Thyroid gland (tissue), 4 donors: Measurements from ENCODE around the gene GRN. TPM values are rescaled to one million over a fixed set of nuclear protein-coding genes. Genes with fewer than 3 reads are reported as not detected.
"Not testable (repeated sequence)": the region's sequence is repeated elsewhere in the genome, so short reads cannot be mapped to it uniquely, and the experiment has no call there.

Experiments
- DNase-seq, 2 donors: peaks; one replicate each; pipeline ENCODE4 v3.0.0-alpha.2; 2019
- H3K27ac ChIP-seq, 3 donors: fragments of 200-600 bp; sonication (generic); 1 replicate in 2 of 3; 2 replicates in 1 of 3; pipeline ENCODE4 v1.5.1; 2016 to 2019; ENCODE audit warnings: mild to moderate bottlenecking in 1 of 3, moderate library complexity in 1 of 3
- H3K27me3 ChIP-seq: fragments of 200-600 bp; sonication (generic); one replicate; pipeline ENCODE4 v1.5.1; 2019
- H3K36me3 ChIP-seq, 2 donors: fragments of 200-600 bp; sonication (generic); one replicate each; pipeline ENCODE4 v1.5.1; 2016 to 2019
- H3K4me1 ChIP-seq, 2 donors: fragments of 200-600 bp; sonication (generic); one replicate each; pipeline ENCODE4 v1.5.1; 2017 to 2019
- H3K4me3 ChIP-seq, 3 donors: fragments of 200-600 bp; sonication (generic); replicated peaks in 1 of 3; 1 replicate in 2 of 3; 2 replicates in 1 of 3; pipeline ENCODE4 v1.5.1; 2016; ENCODE audit warnings: mild to moderate bottlenecking in 1 of 3
- H3K9me3 ChIP-seq: fragments of 200-600 bp; sonication (generic); one replicate; pipeline ENCODE4 v1.5.1; 2017
- POLR2A ChIP-seq, 2 donors: fragments of 450-650 bp; IDR thresholded peaks; one replicate each; pipeline ENCODE4 v1.6.1; 2017; ENCODE audit warnings: antibody characterized with exemption in 2 of 2, mild to moderate bottlenecking in 2 of 2, moderate library complexity in 1 of 2
- WGBS, 2 donors: methylation state at CpG; one replicate each; pipeline ENCODE4 v1.1.5; 2017; 5-methylcytosine and 5-hydroxymethylcytosine counted together
- intact Hi-C: fragments of 100-400 bp; cut with DNase I; formaldehyde crosslinking; loops from one replicate; pipeline ENCODE4 v1.15.1; 2023
- total RNA-seq, 4 donors: library from RNA; depleted of rRNA; stranded (reverse); fragments of >200 nt; gene quantifications; one replicate each; pipeline ENCODE4 v1.2.3, GENCODE V29; 2016
- TF ChIP-seq, protein P1 (sequence below), 6 experiments: fragments of 200-600 bp in 3 of 6; fragments of 450-650 bp in 3 of 6; sonication (generic) in 3 of 6; IDR thresholded peaks; one replicate each; pipeline ENCODE4 v1.5.1; 2016 to 2019; ENCODE audit warnings: antibody characterized with exemption in 6 of 6, mild to moderate bottlenecking in 2 of 6, inconsistent platforms in 1 of 6, moderate library complexity in 1 of 6

The GRN gene
- total RNA-seq, 4 donors from 2014 or later: 259 to 292 (median 264) TPM

DNA sequence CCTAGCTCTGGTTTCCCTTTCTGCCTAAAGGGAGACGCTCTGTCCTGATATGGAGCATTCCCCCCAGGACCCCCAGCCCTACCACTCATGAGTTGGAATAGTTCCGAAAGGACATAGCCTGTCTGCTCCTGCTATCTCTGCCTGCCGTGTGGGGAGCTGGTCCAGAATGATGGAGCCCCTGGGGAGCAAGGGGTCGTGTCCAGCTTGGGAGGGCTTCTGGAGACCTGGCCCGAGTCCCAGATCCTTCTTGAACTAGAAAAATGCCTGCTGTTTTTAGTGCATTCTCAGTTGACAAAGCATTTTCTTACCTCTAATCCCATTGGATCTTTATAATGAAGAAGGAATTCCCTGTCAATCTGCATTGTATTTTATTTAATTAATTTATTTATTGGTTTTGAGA lies 9.1 kb upstream of the GRN start:
- no peaks in the 10 kb centered on the region for H3K27me3 ChIP-seq
- DNase-seq: no peak
- 40 to 41% methylated on average over 4 to 5 of the region's 5 CpGs for WGBS, 2 donors
- intact Hi-C loops: no loop called here
- H3K27ac ChIP-seq: no peak overlapping the region
- H3K36me3 ChIP-seq: no peaks in the 10 kb centered on the region
- no peaks in the 10 kb centered on the region for H3K9me3 ChIP-seq
- TF ChIP-seq, protein P1, sequence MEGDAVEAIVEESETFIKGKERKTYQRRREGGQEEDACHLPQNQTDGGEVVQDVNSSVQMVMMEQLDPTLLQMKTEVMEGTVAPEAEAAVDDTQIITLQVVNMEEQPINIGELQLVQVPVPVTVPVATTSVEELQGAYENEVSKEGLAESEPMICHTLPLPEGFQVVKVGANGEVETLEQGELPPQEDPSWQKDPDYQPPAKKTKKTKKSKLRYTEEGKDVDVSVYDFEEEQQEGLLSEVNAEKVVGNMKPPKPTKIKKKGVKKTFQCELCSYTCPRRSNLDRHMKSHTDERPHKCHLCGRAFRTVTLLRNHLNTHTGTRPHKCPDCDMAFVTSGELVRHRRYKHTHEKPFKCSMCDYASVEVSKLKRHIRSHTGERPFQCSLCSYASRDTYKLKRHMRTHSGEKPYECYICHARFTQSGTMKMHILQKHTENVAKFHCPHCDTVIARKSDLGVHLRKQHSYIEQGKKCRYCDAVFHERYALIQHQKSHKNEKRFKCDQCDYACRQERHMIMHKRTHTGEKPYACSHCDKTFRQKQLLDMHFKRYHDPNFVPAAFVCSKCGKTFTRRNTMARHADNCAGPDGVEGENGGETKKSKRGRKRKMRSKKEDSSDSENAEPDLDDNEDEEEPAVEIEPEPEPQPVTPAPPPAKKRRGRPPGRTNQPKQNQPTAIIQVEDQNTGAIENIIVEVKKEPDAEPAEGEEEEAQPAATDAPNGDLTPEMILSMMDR (IDR thresholded peaks at IDR 0.05): no peak
- no peak for TF ChIP-seq POLR2A (IDR thresholded peaks at IDR 0.05)
- peaks cover 0 to 10% of the 10 kb centered on the region in 2 donors for H3K4me1 ChIP-seq
- no peak overlapping the region for H3K4me3 ChIP-seq

DNA sequence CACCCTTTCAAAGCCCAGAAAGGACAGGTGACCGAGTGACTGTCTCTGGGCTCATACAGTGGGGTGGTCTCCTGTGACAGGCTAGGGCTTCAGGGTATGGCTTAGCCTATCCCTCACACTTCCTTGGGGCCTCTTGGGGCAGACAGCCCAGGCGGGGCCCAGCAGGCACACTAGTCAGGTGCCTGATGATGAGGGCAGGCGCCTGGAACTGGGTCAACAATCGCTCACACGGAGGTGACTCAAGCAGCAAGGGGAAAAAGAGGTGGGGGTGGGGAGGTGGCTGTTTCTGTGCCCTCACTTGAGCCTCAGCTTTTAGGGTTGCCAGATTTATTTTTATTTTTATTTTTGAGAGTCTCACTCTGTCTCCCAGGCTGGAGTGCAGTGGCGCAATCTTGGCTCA lies 6.4 kb upstream of the GRN start:
- no peaks in the 10 kb centered on the region for H3K36me3 ChIP-seq
- no peak overlapping the region for H3K4me3 ChIP-seq
- TF ChIP-seq, protein P1 (IDR thresholded peaks at IDR 0.05): no peak
- no peak for TF ChIP-seq POLR2A (IDR thresholded peaks at IDR 0.05)
- H3K27ac ChIP-seq: no peak overlapping the region
- WGBS, 2 donors: 44 to 78% methylated on average over 2 to 6 of the region's 6 CpGs
- H3K27me3 ChIP-seq: no peaks in the 10 kb centered on the region
- DNase-seq: peak; percentile 69 to 71
- intact Hi-C loops: no loop called here
- peaks cover 0 to 10% of the 10 kb centered on the region in 2 donors for H3K4me1 ChIP-seq
- no peaks in the 10 kb centered on the region for H3K9me3 ChIP-seq

DNA sequence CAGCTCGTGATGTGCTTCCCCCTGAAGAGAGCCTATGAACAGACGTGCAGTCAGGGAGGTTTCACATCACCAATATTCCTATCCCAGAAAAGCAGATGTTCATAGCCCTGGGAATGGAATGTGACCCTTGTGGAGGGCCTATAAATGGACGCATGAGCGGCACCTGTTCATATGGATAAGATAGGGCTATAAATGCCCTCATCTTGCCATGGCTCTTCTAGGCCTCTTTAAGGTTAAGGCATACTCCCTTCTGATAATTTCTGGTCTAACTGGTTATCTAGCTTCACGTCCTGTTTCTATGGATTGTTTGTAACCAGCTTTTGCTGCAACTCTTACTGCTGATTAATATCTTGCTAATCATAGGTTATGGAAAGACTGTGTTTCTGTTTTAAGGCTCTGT lies 4.5 kb upstream of the GRN start:
- peaks cover 0 to 17% of the 10 kb centered on the region in 2 donors for H3K4me1 ChIP-seq
- H3K4me3 ChIP-seq, H3K9me3 ChIP-seq, H3K36me3 ChIP-seq, DNase-seq, H3K27me3 ChIP-seq, H3K27ac ChIP-seq, intact Hi-C loops: not testable (repeated sequence)
- 78 to 82% methylated on average over 5 of the region's 5 CpGs for WGBS, 2 donors

DNA sequence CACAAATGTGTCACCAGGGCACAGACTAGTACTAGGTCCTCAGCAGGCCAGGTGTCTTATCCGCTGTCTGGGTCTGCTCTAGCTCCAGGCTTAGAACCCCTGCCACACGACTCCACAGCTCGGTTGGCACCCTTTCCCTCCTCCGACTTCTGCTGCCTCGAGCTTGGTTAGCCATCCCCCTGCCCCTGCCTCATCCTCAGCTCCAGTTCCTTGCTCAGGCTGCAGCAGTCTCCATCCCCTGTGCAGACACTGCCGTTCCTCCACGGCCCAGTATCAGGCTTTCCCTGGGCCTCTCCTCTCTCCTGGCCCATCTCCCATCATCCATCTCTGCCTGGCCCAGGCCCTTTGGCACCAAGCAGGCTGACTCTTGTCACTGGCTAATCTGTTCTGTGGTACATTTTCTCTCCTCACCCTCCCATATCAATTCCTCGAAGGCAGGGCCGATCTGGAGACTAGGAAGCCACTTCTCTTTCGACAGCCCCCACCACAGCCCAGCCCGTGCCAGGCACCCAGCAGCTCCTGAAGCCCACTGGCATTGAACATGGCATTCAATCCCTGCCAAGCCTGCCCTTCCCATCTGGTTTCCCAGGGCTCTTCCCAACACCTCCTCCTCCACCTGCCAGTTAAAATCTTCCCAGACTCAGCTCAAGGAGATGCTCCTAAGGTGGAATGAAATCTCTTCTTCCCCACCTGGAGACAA lies 1.4 kb upstream of the GRN start:
- TF ChIP-seq, protein P1 (IDR thresholded peaks at IDR 0.05): no peak
- no peak for TF ChIP-seq POLR2A (IDR thresholded peaks at IDR 0.05)
- peaks cover 6 to 18% of the 10 kb centered on the region in 2 donors for H3K4me1 ChIP-seq
- intact Hi-C loops: no loop called here

DNA sequence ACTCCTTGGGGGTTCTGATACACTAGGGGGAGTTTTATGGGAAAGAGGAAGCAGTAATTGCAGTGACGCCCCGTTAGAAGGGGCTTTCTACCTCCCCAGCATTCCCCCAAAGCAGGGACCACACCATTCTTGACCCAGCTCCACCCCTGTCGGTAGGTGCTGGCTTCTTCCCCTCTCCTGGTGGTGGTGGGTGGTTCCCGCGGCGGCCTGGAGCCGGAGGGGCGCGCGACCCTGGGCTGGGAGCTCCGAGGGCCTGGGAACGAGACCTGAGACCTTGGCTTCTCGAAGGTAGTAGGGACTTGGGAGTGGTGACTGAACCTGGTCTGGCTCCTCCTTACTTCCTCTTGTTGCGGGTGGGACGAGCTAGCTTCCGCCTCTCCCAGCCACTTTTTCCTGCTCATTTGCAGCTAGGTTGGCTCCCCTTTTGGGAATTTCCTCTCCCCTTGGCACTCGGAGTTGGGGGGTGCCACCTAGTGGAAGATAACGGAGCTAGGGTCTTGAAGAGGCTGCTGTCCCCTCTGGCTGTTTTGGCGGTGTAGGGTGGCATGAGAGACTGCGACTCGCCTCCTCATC lies 438 bp downstream of the GRN start:
- peaks cover 6 to 14% of the 10 kb centered on the region in 2 donors for H3K4me1 ChIP-seq
- TF ChIP-seq, protein P1 (IDR thresholded peaks at IDR 0.05): peak in 5 of 6 experiments; percentile 9 to 41 (median 29)
- TF ChIP-seq POLR2A (IDR thresholded peaks at IDR 0.05): no peak
- peaks cover 3 to 9% of the 10 kb centered on the region in 2 donors for H3K36me3 ChIP-seq
- peak overlapping the region; percentile 46 to 88 (median 82) for H3K4me3 ChIP-seq
- DNase-seq: peak; percentile 59 to 63
- no peaks in the 10 kb centered on the region for H3K27me3 ChIP-seq
- H3K9me3 ChIP-seq: no peaks in the 10 kb centered on the region
- WGBS, 2 donors: 1% methylated on average over 19 of the region's 21 CpGs
- intact Hi-C loops: loop anchor here (5.0 kb wide), 1 partner anchor 143 kb away; no protein-coding TSS in a partner anchor
- H3K27ac ChIP-seq: peak overlapping the region; percentile 40 to 88 (median 83)

More for the DNA sequence above, 1.4 kb upstream of the GRN start:
- Histone ChIP-seq H3K27ac (no peak overlapping the region), H3K4me3 (no peak overlapping the region), H3K9me3 (no peaks in the 10 kb centered on the region), H3K36me3 (no peaks in the 10 kb centered on the region), H3K27me3 (no peaks in the 10 kb centered on the region)
- no peak for DNase-seq
- 76% methylated on average over 11 of the region's 11 CpGs for WGBS, 2 donors
